Endothelial cell of umbilical vein (primary cell): ENCODE measurements around the gene PHLDB2. TPM values are rescaled to one million over a fixed set of nuclear protein-coding genes. Genes with fewer than 3 reads are reported as not detected.

ENCODE experiments used
- BruUV-seq: library from RNA; stranded (reverse); fragments of 400-500 nt; replicated peaks from 2 replicates; lab custom pipeline; 2021; lab: Mats Ljungman, UMichigan
- CTCF ChIA-PET: fragments of 300-600, 350-600 bp; sonication (Branson Sonifier 250); formaldehyde crosslinking; loops from one replicate; lab custom pipeline; 2021; ENCODE audit warnings: antibody characterized with exemption, inconsistent platforms; lab: Charles Lee
- POLR2A ChIA-PET: fragments of 300-600, 350-600 bp; sonication (Branson Sonifier 250); formaldehyde crosslinking; loops from one replicate; lab custom pipeline; 2021; ENCODE audit warnings: antibody characterized with exemption, inconsistent platforms; lab: Charles Lee
- DNase-seq: peaks from one replicate; pipeline ENCODE4 v3.0.0-alpha.2; 2011; ENCODE audit warnings: low read depth, low spot score
- FAIRE-seq: peaks from 2 replicates; lab custom pipeline; 2011; peaks lifted over from hg19 to GRCh38; lab: Jason Lieb, UNC
- H2AFZ ChIP-seq: 2 replicates; pipeline ENCODE4 v1.6.0; 2012; ENCODE audit warnings: low read depth, low read length, control low read depth, inconsistent platforms
- H3K27ac ChIP-seq: 2 replicates; pipeline ENCODE4 v1.5.1; 2011; ENCODE audit warnings: low read depth, mild to moderate bottlenecking, control low read depth, low read length, moderate library complexity; ENCODE audit not compliant: insufficient read depth
- H3K27me3 ChIP-seq, 2 experiments: 2 replicates each; pipeline versions ENCODE4 v1.6.0 to v1.6.1; 2011; ENCODE audit warnings: low read length in 2 of 2, mixed read lengths in 1 of 2; ENCODE audit not compliant: control insufficient read depth in 2 of 2, insufficient read depth in 2 of 2
- H3K36me3 ChIP-seq, 2 experiments: 2 replicates in 1 of 2; 3 replicates in 1 of 2; pipeline ENCODE4 v1.5.1; 2011; ENCODE audit warnings: low read length in 2 of 2, mild to moderate bottlenecking in 1 of 2, moderate library complexity in 1 of 2; ENCODE audit not compliant: control insufficient read depth in 2 of 2, insufficient read depth in 2 of 2; ENCODE audit errors: extremely low read depth in 1 of 2
- H3K4me1 ChIP-seq: 3 replicates; pipeline ENCODE4 v1.5.1; 2011; ENCODE audit warnings: mild to moderate bottlenecking, low read length; ENCODE audit not compliant: control insufficient read depth, insufficient read depth; ENCODE audit errors: extremely low read depth
- H3K4me2 ChIP-seq: 2 replicates; pipeline ENCODE4 v1.6.1; 2011; ENCODE audit warnings: low read length, control low read depth, mixed read lengths; ENCODE audit not compliant: insufficient read depth
- H3K4me3 ChIP-seq, 3 experiments: fragments of 200-600 bp in 1 of 3; sonication (generic), shearing (Covaris generic) in 1 of 3; replicated peaks in 1 of 3; 2 replicates each; pipeline ENCODE4 v1.5.1; 2011 to 2016; ENCODE audit warnings: control low read depth in 3 of 3, low read length in 3 of 3, mild to moderate bottlenecking in 2 of 3, inconsistent platforms in 1 of 3, low read depth in 1 of 3, moderate library complexity in 1 of 3; ENCODE audit not compliant: insufficient read depth in 1 of 3
- H3K79me2 ChIP-seq: 2 replicates; pipeline ENCODE4 v1.6.0; 2012; ENCODE audit warnings: low read length, inconsistent platforms; ENCODE audit not compliant: control insufficient read depth, insufficient read depth
- H3K9ac ChIP-seq: replicated peaks from 2 replicates; pipeline ENCODE3; 2011; ENCODE audit warnings: low read length, control low read depth; ENCODE audit not compliant: insufficient read depth; ENCODE audit errors: extremely low read depth
- H3K9me1 ChIP-seq: replicated peaks from 3 replicates; pipeline ENCODE4 v1.6.0; 2011; ENCODE audit warnings: mild to moderate bottlenecking, low read length; ENCODE audit not compliant: control insufficient read depth, insufficient read depth; ENCODE audit errors: extremely low read depth
- H3K9me3 ChIP-seq: replicated peaks from 2 replicates; pipeline ENCODE4 v1.5.1; 2012; ENCODE audit warnings: low read length, inconsistent platforms; ENCODE audit not compliant: control insufficient read depth, insufficient read depth
- H4K20me1 ChIP-seq: replicated peaks from 2 replicates; pipeline ENCODE3; 2011; ENCODE audit warnings: mild to moderate bottlenecking, low read length; ENCODE audit not compliant: control insufficient read depth, insufficient read depth; ENCODE audit errors: extremely low read depth
- CTCF ChIP-seq, 2 donors: IDR thresholded peaks; 1 replicate in 1 of 2; 2 replicates in 1 of 2; pipeline ENCODE4 v1.5.1; 2011; ENCODE audit warnings: low read length in 2 of 2, mild to moderate bottlenecking in 2 of 2, moderate library complexity in 2 of 2, control low read depth in 1 of 2, inconsistent platforms in 1 of 2, low read depth in 1 of 2; ENCODE audit not compliant: insufficient read depth in 1 of 2; ENCODE audit errors: extremely low read depth in 1 of 2
- EZH2 ChIP-seq: IDR thresholded peaks from 2 replicates; pipeline ENCODE4 v1.6.1; 2012; ENCODE audit warnings: borderline replicate concordance, low read depth, mild to moderate bottlenecking, moderate library complexity, low read length, inconsistent platforms; ENCODE audit not compliant: severe bottlenecking
- FOS ChIP-seq: IDR thresholded peaks from 2 replicates; pipeline ENCODE4 v1.6.1; 2011; ENCODE audit warnings: mild to moderate bottlenecking, low read length, moderate library complexity, borderline replicate concordance; ENCODE audit not compliant: insufficient read depth
- GATA2 ChIP-seq: IDR thresholded peaks from 2 replicates; pipeline ENCODE4 v1.7.0; 2011; ENCODE audit warnings: low read depth, mild to moderate bottlenecking, moderate library complexity, mixed read lengths, low read length; ENCODE audit not compliant: insufficient read length, insufficient read depth
- JUN ChIP-seq: IDR thresholded peaks from 2 replicates; pipeline ENCODE4 v1.6.1; 2011; ENCODE audit warnings: borderline replicate concordance, low read depth; ENCODE audit not compliant: insufficient read length, insufficient read depth
- MAX ChIP-seq: IDR thresholded peaks from 2 replicates; pipeline ENCODE4 v1.6.1; 2011; ENCODE audit not compliant: insufficient read depth, insufficient read length
- MYC ChIP-seq: IDR thresholded peaks from one replicate; pipeline ENCODE4 v1.6.1; 2011; ENCODE audit warnings: mild to moderate bottlenecking, low read depth, low read length
- POLR2A ChIP-seq: IDR thresholded peaks from 2 replicates; pipeline ENCODE4 v1.6.1; 2012; ENCODE audit warnings: low read depth, mild to moderate bottlenecking, control low read depth, low read length
- POLR2AphosphoS5 ChIP-seq: IDR thresholded peaks from 2 replicates; pipeline ENCODE4 v1.6.1; 2012; ENCODE audit warnings: low read depth, mild to moderate bottlenecking, control low read depth, low read length, moderate library complexity; ENCODE audit not compliant: insufficient read depth
- dilution Hi-C: fragments of 300-500 bp; cut with MboI; formaldehyde crosslinking; loops from one replicate; pipeline ENCODE4 v1.15.0; 2019; ENCODE audit warnings: low sequenced_read_pairs; ENCODE audit not compliant: extremely low pct_ligation_motif_present
- intact Hi-C: fragments of 100-400 bp; cut with micrococcal nuclease; formaldehyde crosslinking; loops from one replicate; pipeline ENCODE4 v1.10.0; 2022
- polyA plus RNA-seq, 4 experiments: library from polyadenylated mRNA; depleted of rRNA in 3 of 4; stranded (reverse) in 3 of 4; unstranded in 1 of 4; fragments of >200 nt; gene quantifications; 2 replicates each; pipeline versions ENCODE4 v1.2.1 to v1.2.3, GENCODE V29; 2011 to 2012; ENCODE audit warnings: missing spikeins in 1 of 4
- total RNA-seq: library from RNA; stranded (reverse); gene quantifications from 2 replicates; pipeline ENCODE4 v1.2.3, GENCODE V29; 2021

PHLDB2 gene
- total and polyA plus RNA-seq, 2 donors (not counting 3 experiments of a cell fraction or from before 2014, with no cell fraction given) = 22.4 to 104 TPM

- H3K27me3 ChIP-seq = no peaks in the 10 kb centered on the region
- FAIRE-seq (no peak), DNase-seq (no peak)
- no peak overlapping the region for H3K4me2 ChIP-seq
- no peak overlapping the region for H2AFZ ChIP-seq
- peaks cover 0 to 4% of the 10 kb centered on the region in 2 experiments for H3K36me3 ChIP-seq
- H3K9ac ChIP-seq = no peak overlapping the region
- H3K4me1 ChIP-seq = peaks cover 36% of the 10 kb centered on the region
- H3K27ac ChIP-seq = no peak overlapping the region
- intact Hi-C loops (no loop called here), dilution Hi-C loops (no loop called here)
- ChIA-PET CTCF (interaction anchor here (1.0 to 1.3 kb wide), 2 partner anchors 12 to 34 kb away, joined by 3 read pairs; no protein-coding TSS in a partner anchor), POLR2A (no interaction called here)
- no peaks in the 10 kb centered on the region for H4K20me1 ChIP-seq
- no peaks in the 10 kb centered on the region for H3K9me3 ChIP-seq
- H3K9me1 ChIP-seq = no peaks in the 10 kb centered on the region
- no TSS peak for BruUV-seq
- H3K4me3 ChIP-seq = no peak overlapping the region
- TF ChIP-seq POLR2AphosphoS5 (no peak), FOS (no peak), MYC (no peak), CTCF (IDR thresholded peaks at IDR 0.05; ENCODE audit: extremely low read depth in 1 of 2, insufficient read depth in 1 of 2, low read depth in 1 of 2, low read length in 2 of 2) (no peak), GATA2 (no peak), POLR2A (no peak), JUN (no peak), MAX (no peak), EZH2 (no peak)
- peaks cover 5% of the 10 kb centered on the region for H3K79me2 ChIP-seq
Measured at GRCh38 chr3:111929484-111929883, 70.4 kb downstream of the PHLDB2 start.
